ENCODE data around the gene SDCBP2. TPM values are rescaled to one million over a fixed set of nuclear protein-coding genes. Genes with fewer than 3 reads are reported as not detected.

Gene SDCBP2
- polyA plus RNA-seq, 2 of the 4 experiments (the other 2 are of a cell fraction): 0.35 to 0.58 TPM

- TF ChIP-seq FOXS1 (CRISPR knock-in tag; IDR thresholded peaks at IDR 0.05): no peak
- TF ChIP-seq, protein P1, sequence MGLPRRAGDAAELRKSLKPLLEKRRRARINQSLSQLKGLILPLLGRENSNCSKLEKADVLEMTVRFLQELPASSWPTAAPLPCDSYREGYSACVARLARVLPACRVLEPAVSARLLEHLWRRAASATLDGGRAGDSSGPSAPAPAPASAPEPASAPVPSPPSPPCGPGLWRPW (IDR thresholded peaks at IDR 0.05): no peak
- no peak for TF ChIP-seq CHD4 (IDR thresholded peaks at IDR 0.05; ENCODE audit: borderline replicate concordance)
- no peak for TF ChIP-seq CBX2 (IDR thresholded peaks at IDR 0.05; ENCODE audit: borderline replicate concordance, low read depth)
- TF ChIP-seq MAZ (IDR thresholded peaks at IDR 0.05; ENCODE audit: borderline replicate concordance, low read depth, low read length): no peak
- TF ChIP-seq JUN (IDR thresholded peaks at IDR 0.05): peak; percentile 80 to 93
- TF ChIP-seq RARB (CRISPR knock-in tag; IDR thresholded peaks at IDR 0.05): 0 out of 2 replicates have a peak, but pooled peaks have one; percentile 31
- TF ChIP-seq EHF (CRISPR knock-in tag; IDR thresholded peaks at IDR 0.05): peak; percentile 51; the same call in 1 of the 2 replicates
- 0 out of 2 replicates have a peak, but pooled peaks have one; percentile 42 for TF ChIP-seq ATOH8 (CRISPR knock-in tag; IDR thresholded peaks at IDR 0.05; ENCODE audit: low read depth)
- no peak for TF ChIP-seq CTCF (IDR thresholded peaks at IDR 0.05)
- TF ChIP-seq MYC (IDR thresholded peaks at IDR 0.05; ENCODE audit: borderline replicate concordance, low read length): peak; percentile 95
- peak; percentile 90 for TF ChIP-seq TP53 (CRISPR knock-in tag; IDR thresholded peaks at IDR 0.05)
- TF ChIP-seq CBX8 (IDR thresholded peaks at IDR 0.05): no peak
- TF ChIP-seq HOXA7 (CRISPR knock-in tag; IDR thresholded peaks at IDR 0.05): no peak
- no peak for TF ChIP-seq GATA3 (IDR thresholded peaks at IDR 0.05; ENCODE audit: borderline replicate concordance)
- TF ChIP-seq PHF8 (IDR thresholded peaks at IDR 0.05; ENCODE audit: borderline replicate concordance, low read depth): peak; percentile 100
- TF ChIP-seq BHLHE40 (IDR thresholded peaks at IDR 0.05; ENCODE audit: low read depth, low read length): no peak
- TF ChIP-seq KDM1A (IDR thresholded peaks at IDR 0.05; ENCODE audit: low read depth): no peak
- TF ChIP-seq EHMT2 (IDR thresholded peaks at IDR 0.05; ENCODE audit: low read depth): no peak
- peak; percentile 76 for TF ChIP-seq MAFK (IDR thresholded peaks at IDR 0.05; ENCODE audit: partially characterized antibody)
- peak; percentile 84 for TF ChIP-seq KDM5A (IDR thresholded peaks at IDR 0.05)
- no peak for TF ChIP-seq POLR2AphosphoS2 (conservative IDR thresholded peaks at IDR 0.05; ENCODE audit: low read length)
- TF ChIP-seq, protein P2, sequence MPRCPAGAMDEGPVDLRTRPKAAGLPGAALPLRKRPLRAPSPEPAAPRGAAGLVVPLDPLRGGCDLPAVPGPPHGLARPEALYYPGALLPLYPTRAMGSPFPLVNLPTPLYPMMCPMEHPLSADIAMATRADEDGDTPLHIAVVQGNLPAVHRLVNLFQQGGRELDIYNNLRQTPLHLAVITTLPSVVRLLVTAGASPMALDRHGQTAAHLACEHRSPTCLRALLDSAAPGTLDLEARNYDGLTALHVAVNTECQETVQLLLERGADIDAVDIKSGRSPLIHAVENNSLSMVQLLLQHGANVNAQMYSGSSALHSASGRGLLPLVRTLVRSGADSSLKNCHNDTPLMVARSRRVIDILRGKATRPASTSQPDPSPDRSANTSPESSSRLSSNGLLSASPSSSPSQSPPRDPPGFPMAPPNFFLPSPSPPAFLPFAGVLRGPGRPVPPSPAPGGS (IDR thresholded peaks at IDR 0.05): peak; percentile 86
Observed at GRCh38 chr20:1325173-1326030, 3.5 kb downstream of the SDCBP2 start (continued).

DNA sequence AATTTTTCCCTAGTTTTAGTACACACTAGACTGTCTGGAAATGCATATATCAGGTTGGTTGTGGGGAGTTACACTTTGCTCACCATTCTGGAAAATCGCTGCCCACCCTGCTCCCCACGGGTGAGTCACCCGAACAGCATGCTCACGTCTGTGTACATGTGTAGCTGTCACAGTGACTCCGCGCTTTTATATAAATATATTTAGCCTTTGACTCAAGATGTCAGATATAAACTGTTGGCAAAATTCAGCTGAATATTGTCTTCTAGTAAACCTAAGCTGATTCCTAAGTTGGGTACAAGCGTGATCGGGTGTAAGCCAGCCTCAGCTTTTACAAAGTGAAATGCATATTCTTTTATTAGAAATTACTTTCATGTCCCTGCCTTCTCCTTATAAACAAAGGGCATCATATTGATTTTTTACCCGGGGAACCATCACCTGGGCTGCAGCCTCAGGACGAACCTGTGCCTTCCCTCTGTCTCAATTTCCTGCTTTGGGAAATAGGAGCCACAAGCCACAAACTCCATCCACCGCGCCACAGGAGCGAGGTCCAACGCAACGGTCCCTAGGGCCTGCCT is 4.3 kb downstream of the SDCBP2 start:
- DNase-seq (ENCODE audit: low read depth in 1 of 2, low spot score in 1 of 2): peak; percentile 42 to 64
- peak overlapping the region; percentile 97 for H3K4me3 ChIP-seq
- ChIA-PET CTCF (interaction anchor here (0.7 to 3.3 kb wide), 8 partner anchors 10 to 179 kb away, joined by 3 to 16 read pairs (median 6); partner anchors contain the start of gene SIRPB2), POLR2A (interaction anchor here (1.0 to 1.2 kb wide), 3 partner anchors 11 to 179 kb away, joined by 3 to 4 read pairs (median 3); no protein-coding TSS in a partner anchor)
- peak overlapping the region; percentile 95 for H3K4me2 ChIP-seq
- H3K4me1 ChIP-seq: peaks cover 37% of the 10 kb centered on the region
- H3K27ac ChIP-seq: peak overlapping the region; percentile 97 to 99
- no peak for FAIRE-seq
- 16% methylated on average over 15 of the region's 15 CpGs for WGBS (ENCODE audit: missing lambda C conversion rate)
- ATAC-seq: peak; percentile 45 to 48
- H3K9me3 ChIP-seq: no peaks in the 10 kb centered on the region
- TF ChIP-seq CHD2 (IDR thresholded peaks at IDR 0.05; ENCODE audit: low read length, partially characterized antibody): no peak
- TF ChIP-seq ZFP36 (IDR thresholded peaks at IDR 0.05; ENCODE audit: borderline replicate concordance, partially characterized antibody): peak; percentile 9
- TF ChIP-seq REST (IDR thresholded peaks at IDR 0.05): no peak
- TF ChIP-seq FOSL2 (IDR thresholded peaks at IDR 0.05): no peak
- peak; percentile 74 for TF ChIP-seq FOSL2 (CRISPR knock-in tag; IDR thresholded peaks at IDR 0.05)
- TF ChIP-seq, protein P3, sequence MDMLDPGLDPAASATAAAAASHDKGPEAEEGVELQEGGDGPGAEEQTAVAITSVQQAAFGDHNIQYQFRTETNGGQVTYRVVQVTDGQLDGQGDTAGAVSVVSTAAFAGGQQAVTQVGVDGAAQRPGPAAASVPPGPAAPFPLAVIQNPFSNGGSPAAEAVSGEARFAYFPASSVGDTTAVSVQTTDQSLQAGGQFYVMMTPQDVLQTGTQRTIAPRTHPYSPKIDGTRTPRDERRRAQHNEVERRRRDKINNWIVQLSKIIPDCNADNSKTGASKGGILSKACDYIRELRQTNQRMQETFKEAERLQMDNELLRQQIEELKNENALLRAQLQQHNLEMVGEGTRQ (IDR thresholded peaks at IDR 0.05): 0 out of 2 replicates have a peak, but pooled peaks have one; percentile 1
- TF ChIP-seq MAFK (IDR thresholded peaks at IDR 0.05; ENCODE audit: partially characterized antibody): peak; percentile 71
